C4-2B (cell line): ENCODE results near the gene PTCH2.
A peak's percentile ranks its signal among the peaks of the same experiment; 100 is the strongest.

Experiments used
- H3K27ac ChIP-seq: fragments of 450-650 bp; 2 replicates; pipeline ENCODE4 v1.5.1; 2017
- CTCF ChIP-seq: fragments of 450-650 bp; conservative IDR thresholded peaks from 2 replicates; pipeline ENCODE4 v1.5.1; 2017; ENCODE audit warnings: mild to moderate bottlenecking
- ZFX ChIP-seq: fragments of 450-650 bp; IDR thresholded peaks from 2 replicates; pipeline ENCODE4 v1.6.1; 2017

PTCH2 gene

GRCh38 chr1:44786138-44786840 is 56.8 kb downstream of the PTCH2 start:
- TF ChIP-seq ZFX (no peak), CTCF (peak; percentile 90)
- H3K27ac ChIP-seq = no peak overlapping the region

GRCh38 chr1:44785501-44786137 is 57.4 kb downstream of the PTCH2 start:
- no peak overlapping the region for H3K27ac ChIP-seq
- TF ChIP-seq CTCF = no peak
- no peak for TF ChIP-seq ZFX

GRCh38 chr1:44785029-44785380 is 58.0 kb downstream of the PTCH2 start:
- TF ChIP-seq CTCF (no peak), ZFX (no peak)
- no peak overlapping the region; the same call in 1 of the 2 replicates for H3K27ac ChIP-seq

- peak overlapping the region; percentile 18; the same call in 1 of the 2 replicates for H3K27ac ChIP-seq
- no peak for TF ChIP-seq CTCF
- TF ChIP-seq ZFX = no peak
Measured at GRCh38 chr1:44784094-44785028, 58.7 kb downstream of the PTCH2 start.

- H3K27ac ChIP-seq = peak overlapping the region; percentile 18; the same call in 1 of the 2 replicates
- TF ChIP-seq ZFX (no peak), CTCF (no peak)
Measured at GRCh38 chr1:44783697-44784093, 59.4 kb downstream of the PTCH2 start.

- TF ChIP-seq ZFX (no peak), CTCF (no peak)
- no peak overlapping the region for H3K27ac ChIP-seq
Measured at GRCh38 chr1:44780583-44781121, 62.4 kb downstream of the PTCH2 start.
